Eye (tissue), 1 donor: ENCODE data around the gene OPRM1.
"Not testable (repeated sequence)": the region's sequence is repeated elsewhere in the genome, so short reads cannot be mapped to it uniquely, and the experiment has no call there.

Experiments
- DNase-seq: peaks from one replicate; pipeline ENCODE4 v3.0.0-alpha.2; 2015

Gene OPRM1

GRCh38 chr6:154213782-154214181 is 174.7 kb downstream of the OPRM1 start:
- no peak for DNase-seq

GRCh38 chr6:154218301-154218700 is 179.3 kb downstream of the OPRM1 start:
- no peak for DNase-seq

GRCh38 chr6:154218787-154219186 is 179.7 kb downstream of the OPRM1 start:
- no peak for DNase-seq

GRCh38 chr6:154219250-154219649 is 180.2 kb downstream of the OPRM1 start:
- DNase-seq: no peak

- DNase-seq: no peak
Observed at GRCh38 chr6:154222716-154223115, 183.7 kb downstream of the OPRM1 start.

GRCh38 chr6:154223296-154223695 is 184.3 kb downstream of the OPRM1 start:
- DNase-seq: no peak

GRCh38 chr6:154226461-154226860 is 187.4 kb downstream of the OPRM1 start:
- DNase-seq: no peak

- DNase-seq: no peak
Observed at GRCh38 chr6:154227862-154228520, 189.0 kb downstream of the OPRM1 start.

GRCh38 chr6:154228521-154228905 is 189.5 kb downstream of the OPRM1 start:
- DNase-seq: no peak

GRCh38 chr6:154229786-154230185 is 190.7 kb downstream of the OPRM1 start:
- no peak for DNase-seq

GRCh38 chr6:154230393-154230792 is 191.4 kb downstream of the OPRM1 start:
- DNase-seq: no peak

- DNase-seq: no peak
Observed at GRCh38 chr6:154230910-154231595, 192.0 kb downstream of the OPRM1 start.

- no peak for DNase-seq
Observed at GRCh38 chr6:154232013-154232910, 193.2 kb downstream of the OPRM1 start.

GRCh38 chr6:154233383-154233782 is 194.3 kb downstream of the OPRM1 start:
- no peak for DNase-seq

GRCh38 chr6:154234019-154234772 is 195.2 kb downstream of the OPRM1 start:
- no peak for DNase-seq

GRCh38 chr6:154236646-154237301 is 197.7 kb downstream of the OPRM1 start:
- no peak for DNase-seq

GRCh38 chr6:154238831-154239230 is 199.8 kb downstream of the OPRM1 start:
- DNase-seq: no peak

GRCh38 chr6:154239392-154239791 is 200.4 kb downstream of the OPRM1 start:
- DNase-seq: no peak

GRCh38 chr6:154241061-154241460 is 202.0 kb downstream of the OPRM1 start:
- DNase-seq: not testable (repeated sequence)

- no peak for DNase-seq
Observed at GRCh38 chr6:154241581-154241980, 202.5 kb downstream of the OPRM1 start.

- DNase-seq: no peak
Observed at GRCh38 chr6:154242617-154243357, 203.7 kb downstream of the OPRM1 start.
